ENCODE results near the gene C1QTNF5. TPM values are rescaled to one million over a fixed set of nuclear protein-coding genes. Genes with fewer than 3 reads are reported as not detected.
A peak's percentile ranks its signal among the peaks of the same experiment; 100 is the strongest.

The C1QTNF5 gene
- total RNA-seq, 1 donor from 2014 or later: 0.90 TPM

DNA sequence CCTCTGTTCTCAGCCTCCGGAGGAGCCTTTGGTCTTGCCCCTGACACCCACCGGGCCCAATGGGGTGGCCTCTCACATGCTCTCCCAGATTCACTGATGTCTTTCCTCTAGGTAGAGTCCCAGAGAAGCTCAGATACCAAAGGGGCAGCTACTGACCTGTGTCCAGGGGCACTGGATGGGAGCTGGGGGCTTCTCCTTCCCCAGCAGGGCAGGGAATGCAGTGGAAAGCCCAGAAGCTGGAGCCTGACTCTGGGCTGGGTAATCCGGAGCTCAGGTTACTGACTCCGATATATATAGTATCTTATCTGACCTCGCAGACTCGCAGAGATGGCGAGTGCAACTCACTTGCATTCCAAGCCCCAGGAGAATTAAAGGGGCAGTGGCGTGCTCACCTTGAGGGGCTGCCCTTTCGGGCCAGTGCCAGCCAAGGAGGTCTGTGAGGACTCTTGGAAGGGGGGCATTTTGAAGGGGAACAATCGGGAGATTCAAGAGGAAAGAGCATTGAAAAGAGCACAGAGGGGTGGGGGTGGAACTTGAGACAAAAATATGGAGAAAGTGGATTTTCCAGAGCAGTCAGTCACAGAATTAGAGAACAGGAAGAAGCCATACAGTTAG, 38.3 kb upstream of the C1QTNF5 start:
- Histone ChIP-seq H3F3A (ENCODE audit: low read depth) (peaks cover 66% of the 10 kb centered on the region), H3K9me3 (ENCODE audit: low read depth) (no peaks in the 10 kb centered on the region), H3K4me2 (peak overlapping the region; percentile 81), H3K4me3 (peak overlapping the region; percentile 33), H3K27ac (no peak overlapping the region), H3K9ac (no peak overlapping the region), H3K4me1 (peaks cover 68% of the 10 kb centered on the region), H2AFZ (replicated peaks) (no peak overlapping the region), H4K20me1 (ENCODE audit: low read depth) (peaks cover 6% of the 10 kb centered on the region), H3K36me3 (no peaks in the 10 kb centered on the region), H3K27me3 (peaks cover 17% of the 10 kb centered on the region), H3K79me2 (ENCODE audit: low read depth) (no peaks in the 10 kb centered on the region)
- H3K4me3 Mint-ChIP-seq: peak overlapping the region; percentile 43
- peaks cover 6% of the 10 kb centered on the region for H3K27me3 Mint-ChIP-seq (ENCODE audit: insufficient read depth, low read depth)
- no peaks in the 10 kb centered on the region for H3K9me3 Mint-ChIP-seq
- H3K4me1 Mint-ChIP-seq: peaks cover 47% of the 10 kb centered on the region
- H3K27ac Mint-ChIP-seq: no peak overlapping the region
- TF ChIP-seq EZH2phosphoT487 (IDR thresholded peaks at IDR 0.05) (no peak), EZH2 (IDR thresholded peaks at IDR 0.05) (no peak), CTCF (IDR thresholded peaks at IDR 0.05) (no peak)
- peak; percentile 65 for DNase-seq (ENCODE audit: low spot score)
- H3K36me3 Mint-ChIP-seq: no peaks in the 10 kb centered on the region

GRCh38 chr11:119377961-119378667, 37.4 kb upstream of the C1QTNF5 start:
- Histone ChIP-seq H3K4me1 (peaks cover 71% of the 10 kb centered on the region), H3K9me3 (ENCODE audit: low read depth) (no peaks in the 10 kb centered on the region), H2AFZ (replicated peaks) (no peak overlapping the region), H3K9ac (no peak overlapping the region), H3K79me2 (ENCODE audit: low read depth) (no peaks in the 10 kb centered on the region), H3K4me2 (peak overlapping the region; percentile 81), H3K27ac (no peak overlapping the region), H3K36me3 (no peaks in the 10 kb centered on the region), H3K27me3 (peaks cover 11% of the 10 kb centered on the region), H3K4me3 (peak overlapping the region; percentile 33), H3F3A (ENCODE audit: low read depth) (peaks cover 66% of the 10 kb centered on the region), H4K20me1 (ENCODE audit: low read depth) (peaks cover 6% of the 10 kb centered on the region)
- H3K9me3 Mint-ChIP-seq: no peaks in the 10 kb centered on the region
- peak overlapping the region; percentile 74 for H3K27ac Mint-ChIP-seq
- peak; percentile 86 for DNase-seq (ENCODE audit: low spot score)
- H3K36me3 Mint-ChIP-seq: no peaks in the 10 kb centered on the region
- TF ChIP-seq EZH2phosphoT487 (IDR thresholded peaks at IDR 0.05) (no peak), CTCF (IDR thresholded peaks at IDR 0.05) (no peak), EZH2 (IDR thresholded peaks at IDR 0.05) (no peak)
- peaks cover 6% of the 10 kb centered on the region for H3K27me3 Mint-ChIP-seq (ENCODE audit: insufficient read depth, low read depth)
- peaks cover 50% of the 10 kb centered on the region for H3K4me1 Mint-ChIP-seq
- H3K4me3 Mint-ChIP-seq: peak overlapping the region; percentile 43

DNA sequence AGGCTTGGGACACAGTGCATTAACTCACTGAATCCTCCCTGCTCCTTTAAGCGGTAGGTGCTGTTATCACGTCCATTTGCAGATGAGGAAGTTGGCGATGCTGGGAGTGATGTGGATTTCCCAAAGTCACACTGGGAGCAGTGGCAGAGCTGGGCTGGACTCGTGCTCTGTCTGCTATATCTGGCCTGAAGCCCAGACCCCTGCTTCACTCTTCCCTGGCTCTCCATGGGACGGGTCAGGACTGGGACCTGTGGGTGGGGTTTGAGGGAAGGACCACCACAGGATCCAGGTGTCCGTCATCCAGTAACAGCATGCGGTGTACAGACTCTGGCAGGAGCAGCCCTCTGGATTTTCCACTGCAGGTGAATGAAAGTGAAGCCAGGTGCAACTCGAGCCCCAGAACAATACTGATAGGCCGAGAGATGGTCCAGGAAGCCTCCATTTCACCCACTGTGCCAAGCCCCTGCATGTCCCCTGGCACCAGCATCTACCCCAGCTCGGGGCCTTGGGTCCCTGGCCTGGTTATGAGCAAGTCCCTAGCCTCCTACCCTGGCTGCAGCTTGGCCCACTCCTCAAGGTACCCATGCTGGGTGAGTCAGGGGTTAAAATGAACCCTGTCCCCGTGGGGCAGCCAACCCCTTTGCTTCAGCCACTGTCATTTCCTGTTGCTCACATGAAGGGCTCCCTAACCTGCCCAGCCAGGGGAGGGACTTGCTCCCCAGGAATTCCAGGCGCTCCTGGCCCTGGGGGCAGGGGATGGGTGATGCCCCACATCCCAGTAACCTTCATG, 36.6 kb upstream of the C1QTNF5 start:
- peak overlapping the region; percentile 81 for H3K4me2 ChIP-seq
- H3K27me3 Mint-ChIP-seq (ENCODE audit: insufficient read depth, low read depth): peaks cover 6% of the 10 kb centered on the region
- H3F3A ChIP-seq (ENCODE audit: low read depth): peaks cover 64% of the 10 kb centered on the region
- H3K9ac ChIP-seq: no peak overlapping the region
- H3K27ac ChIP-seq: no peak overlapping the region
- no peak overlapping the region for H3K4me3 Mint-ChIP-seq
- no peak overlapping the region for H3K4me3 ChIP-seq
- TF ChIP-seq EZH2phosphoT487 (IDR thresholded peaks at IDR 0.05) (no peak), EZH2 (IDR thresholded peaks at IDR 0.05) (no peak), CTCF (IDR thresholded peaks at IDR 0.05) (no peak)
- H3K36me3 Mint-ChIP-seq: no peaks in the 10 kb centered on the region
- no peak for DNase-seq (ENCODE audit: low spot score)
- no peaks in the 10 kb centered on the region for H3K9me3 ChIP-seq (ENCODE audit: low read depth)
- H3K9me3 Mint-ChIP-seq: no peaks in the 10 kb centered on the region
- no peaks in the 10 kb centered on the region for H3K79me2 ChIP-seq (ENCODE audit: low read depth)
- no peak overlapping the region for H2AFZ ChIP-seq (replicated peaks)
- H3K27me3 ChIP-seq: peaks cover 3% of the 10 kb centered on the region
- no peaks in the 10 kb centered on the region for H3K36me3 ChIP-seq
- peaks cover 71% of the 10 kb centered on the region for H3K4me1 ChIP-seq
- H3K4me1 Mint-ChIP-seq: peaks cover 50% of the 10 kb centered on the region
- peaks cover 6% of the 10 kb centered on the region for H4K20me1 ChIP-seq (ENCODE audit: low read depth)
- no peak overlapping the region for H3K27ac Mint-ChIP-seq
